IPS-20b (cell line): ENCODE results near the gene PCCA.

Source experiments
- H3K27ac ChIP-seq: one replicate; pipeline ENCODE4 v1.5.1; 2013; ENCODE audit warnings: low read length
- H3K27me3 ChIP-seq: 2 replicates; pipeline ENCODE4 v1.6.1; 2013; ENCODE audit warnings: mild to moderate bottlenecking, low read length, inconsistent platforms; ENCODE audit not compliant: insufficient read depth
- H3K36me3 ChIP-seq: 2 replicates; pipeline ENCODE4 v1.6.1; 2013; ENCODE audit warnings: low read depth, mild to moderate bottlenecking, inconsistent platforms, low read length, moderate library complexity; ENCODE audit not compliant: insufficient read depth
- H3K4me1 ChIP-seq: 2 replicates; pipeline ENCODE4 v1.6.1; 2013; ENCODE audit warnings: mild to moderate bottlenecking, control low read depth, inconsistent platforms, low read length, moderate library complexity; ENCODE audit not compliant: insufficient read depth
- H3K4me3 ChIP-seq: 2 replicates; pipeline ENCODE4 v1.5.1; 2013; ENCODE audit warnings: mild to moderate bottlenecking, low read length, inconsistent platforms
- H3K9ac ChIP-seq: 2 replicates; pipeline ENCODE4 v1.6.1; 2013; ENCODE audit warnings: low read depth, mild to moderate bottlenecking, inconsistent platforms, low read length, moderate library complexity
- H3K9me3 ChIP-seq: 2 replicates; pipeline ENCODE4 v1.6.1; 2013; ENCODE audit warnings: mild to moderate bottlenecking, low read depth, low read length, inconsistent platforms; ENCODE audit not compliant: insufficient read depth

The PCCA gene

DNA sequence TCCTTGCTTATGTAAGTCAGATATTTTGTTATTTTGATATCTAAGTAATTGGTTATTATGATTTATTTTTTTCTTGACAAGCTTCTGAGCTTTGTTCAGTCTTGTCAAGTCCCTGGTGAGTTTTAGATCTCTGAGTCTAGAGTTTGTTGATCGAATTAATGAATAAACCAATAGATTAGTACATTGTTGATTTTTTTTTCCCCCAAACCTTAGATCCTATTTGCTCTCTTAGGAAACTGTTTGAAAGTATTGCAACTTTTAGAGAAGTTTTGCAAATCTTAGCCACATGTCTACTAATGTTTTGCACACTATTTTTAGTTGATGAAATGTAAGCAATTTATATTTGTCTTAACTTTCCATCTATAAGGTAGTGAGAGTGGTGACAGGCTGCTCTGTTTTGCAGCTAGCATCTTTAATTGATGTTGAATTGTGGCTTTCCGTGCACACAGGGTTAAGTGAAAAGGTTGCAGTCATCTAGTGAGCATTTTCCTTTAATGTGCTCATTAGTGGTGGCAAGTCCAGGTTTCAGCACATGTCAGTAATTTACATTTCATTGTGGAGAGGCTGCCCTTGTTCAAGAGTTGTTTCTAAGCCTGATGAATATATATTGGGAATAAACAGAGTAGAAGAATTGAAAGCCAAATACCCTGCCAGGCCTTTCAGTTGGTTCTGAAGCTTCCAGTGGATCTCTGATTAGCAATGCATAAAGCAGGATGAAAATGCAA lies 86.3 kb downstream of the PCCA start:
- peaks cover 7% of the 10 kb centered on the region; the same call in 1 of the 2 replicates for H3K36me3 ChIP-seq
- peaks cover 33% of the 10 kb centered on the region; the same call in 1 of the 2 replicates for H3K4me1 ChIP-seq
- H3K9me3 ChIP-seq, result peaks cover 4% of the 10 kb centered on the region; the same call in 1 of the 2 replicates
- no peak overlapping the region; the same call in 1 of the 2 replicates for H3K9ac ChIP-seq
- H3K4me3 ChIP-seq, result peak overlapping the region; percentile 47
- no peaks in the 10 kb centered on the region for H3K27me3 ChIP-seq
- H3K27ac ChIP-seq, result peak overlapping the region; percentile 79

- Histone ChIP-seq H3K27me3 (no peaks in the 10 kb centered on the region), H3K27ac (peak overlapping the region; percentile 79), H3K4me3 (peak overlapping the region; percentile 47), H3K9ac (peak overlapping the region; percentile 3; the same call in 1 of the 2 replicates), H3K36me3 (peaks cover 7% of the 10 kb centered on the region; the same call in 1 of the 2 replicates), H3K9me3 (peaks cover 4% of the 10 kb centered on the region; the same call in 1 of the 2 replicates), H3K4me1 (peaks cover 33% of the 10 kb centered on the region; the same call in 1 of the 2 replicates)
Measured at GRCh38 chr13:100175803-100176182, 86.9 kb downstream of the PCCA start.

- Histone ChIP-seq H3K27me3 (no peaks in the 10 kb centered on the region), H3K9me3 (peaks cover 4% of the 10 kb centered on the region; the same call in 1 of the 2 replicates), H3K9ac (peak overlapping the region; percentile 0; the same call in 1 of the 2 replicates), H3K27ac (no peak overlapping the region), H3K4me3 (peak overlapping the region; percentile 29; the same call in 1 of the 2 replicates), H3K4me1 (peaks cover 33% of the 10 kb centered on the region; the same call in 1 of the 2 replicates), H3K36me3 (peaks cover 7% of the 10 kb centered on the region; the same call in 1 of the 2 replicates)
Measured at GRCh38 chr13:100176801-100177400, 88.0 kb downstream of the PCCA start.

DNA sequence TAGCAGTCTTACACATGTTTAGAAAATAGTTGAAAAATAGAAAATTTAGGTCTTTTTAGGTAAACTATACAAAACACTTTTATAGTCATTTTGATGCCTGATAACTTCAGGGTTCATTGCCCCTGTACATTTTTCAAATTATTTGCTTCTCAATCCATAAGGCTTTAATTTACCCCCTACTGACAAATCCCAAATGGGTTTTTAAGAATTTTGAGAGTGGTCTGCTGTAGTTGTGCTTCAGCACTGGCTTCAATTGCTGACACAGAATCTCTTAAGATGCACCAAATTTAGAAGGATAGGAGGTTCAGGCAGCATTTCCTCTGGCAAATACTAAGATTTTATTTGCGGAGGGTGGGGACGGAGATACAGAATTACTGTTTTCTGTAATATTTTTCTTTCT lies 89.4 kb downstream of the PCCA start:
- peaks cover 3% of the 10 kb centered on the region; the same call in 1 of the 2 replicates for H3K9me3 ChIP-seq
- peak overlapping the region; percentile 44; the same call in 1 of the 2 replicates for H3K9ac ChIP-seq
- H3K27me3 ChIP-seq, result no peaks in the 10 kb centered on the region
- H3K27ac ChIP-seq, result no peak overlapping the region
- H3K36me3 ChIP-seq, result 0 out of 2 replicates have a peak, but pooled peaks cover 7% of the 10 kb centered on the region
- peaks cover 33% of the 10 kb centered on the region; the same call in 1 of the 2 replicates for H3K4me1 ChIP-seq
- H3K4me3 ChIP-seq, result no peak overlapping the region

GRCh38 chr13:100179276-100179675 lies 90.4 kb downstream of the PCCA start:
- H3K36me3 ChIP-seq, result no peaks in the 10 kb centered on the region
- no peak overlapping the region for H3K27ac ChIP-seq
- H3K9me3 ChIP-seq, result no peaks in the 10 kb centered on the region
- H3K4me1 ChIP-seq, result peaks cover 33% of the 10 kb centered on the region; the same call in 1 of the 2 replicates
- no peak overlapping the region for H3K4me3 ChIP-seq
- no peak overlapping the region for H3K9ac ChIP-seq
- H3K27me3 ChIP-seq, result no peaks in the 10 kb centered on the region

- Histone ChIP-seq H3K27me3 (no peaks in the 10 kb centered on the region), H3K9me3 (no peaks in the 10 kb centered on the region), H3K36me3 (no peaks in the 10 kb centered on the region), H3K9ac (no peak overlapping the region), H3K4me3 (no peak overlapping the region), H3K4me1 (peaks cover 6% of the 10 kb centered on the region; the same call in 1 of the 2 replicates), H3K27ac (no peak overlapping the region)
Measured at GRCh38 chr13:100182900-100183490, 94.1 kb downstream of the PCCA start.

GRCh38 chr13:100184095-100184494 lies 95.2 kb downstream of the PCCA start:
- no peaks in the 10 kb centered on the region for H3K9me3 ChIP-seq
- no peak overlapping the region for H3K27ac ChIP-seq
- H3K36me3 ChIP-seq, result no peaks in the 10 kb centered on the region
- H3K27me3 ChIP-seq, result no peaks in the 10 kb centered on the region
- no peak overlapping the region for H3K4me3 ChIP-seq
- H3K4me1 ChIP-seq, result no peaks in the 10 kb centered on the region
- no peak overlapping the region for H3K9ac ChIP-seq

DNA sequence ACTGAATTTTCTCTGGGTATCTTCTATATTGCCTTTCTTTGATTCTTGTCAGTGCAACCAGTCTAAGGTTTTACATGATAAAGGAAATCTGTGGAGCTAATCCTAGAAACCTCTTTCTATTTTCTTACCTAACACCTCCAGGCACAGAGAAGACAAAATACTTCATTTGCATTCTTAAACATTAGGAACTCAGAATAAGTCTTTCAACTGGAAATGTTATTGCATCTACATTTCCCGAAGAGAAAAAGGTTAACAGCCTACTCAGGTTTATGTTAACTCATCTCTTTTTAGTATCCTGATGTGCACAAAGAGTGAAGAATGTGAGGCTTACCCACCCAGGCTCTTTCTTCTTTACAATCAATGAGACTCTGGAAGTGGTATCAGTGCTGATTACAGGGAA lies 106.7 kb downstream of the PCCA start:
- Histone ChIP-seq H3K36me3 (peaks cover 4% of the 10 kb centered on the region; the same call in 1 of the 2 replicates), H3K4me1 (peaks cover 33% of the 10 kb centered on the region; the same call in 1 of the 2 replicates), H3K27me3 (no peaks in the 10 kb centered on the region), H3K9me3 (no peaks in the 10 kb centered on the region), H3K9ac (peak overlapping the region; percentile 31; the same call in 1 of the 2 replicates), H3K27ac (no peak overlapping the region), H3K4me3 (peak overlapping the region; percentile 40; the same call in 1 of the 2 replicates)

GRCh38 chr13:100196375-100196774 lies 107.5 kb downstream of the PCCA start:
- no peaks in the 10 kb centered on the region for H3K27me3 ChIP-seq
- H3K9ac ChIP-seq, result peak overlapping the region; percentile 44; the same call in 1 of the 2 replicates
- peaks cover 4% of the 10 kb centered on the region; the same call in 1 of the 2 replicates for H3K36me3 ChIP-seq
- H3K9me3 ChIP-seq, result no peaks in the 10 kb centered on the region
- peak overlapping the region; percentile 74 for H3K27ac ChIP-seq
- H3K4me1 ChIP-seq, result peaks cover 33% of the 10 kb centered on the region; the same call in 1 of the 2 replicates
- no peak overlapping the region for H3K4me3 ChIP-seq

- Histone ChIP-seq H3K9me3 (no peaks in the 10 kb centered on the region), H3K4me3 (no peak overlapping the region), H3K9ac (no peak overlapping the region), H3K36me3 (peaks cover 4% of the 10 kb centered on the region; the same call in 1 of the 2 replicates), H3K4me1 (peaks cover 33% of the 10 kb centered on the region; the same call in 1 of the 2 replicates), H3K27me3 (no peaks in the 10 kb centered on the region), H3K27ac (no peak overlapping the region)
Measured at GRCh38 chr13:100197116-100197515, 108.2 kb downstream of the PCCA start.

DNA sequence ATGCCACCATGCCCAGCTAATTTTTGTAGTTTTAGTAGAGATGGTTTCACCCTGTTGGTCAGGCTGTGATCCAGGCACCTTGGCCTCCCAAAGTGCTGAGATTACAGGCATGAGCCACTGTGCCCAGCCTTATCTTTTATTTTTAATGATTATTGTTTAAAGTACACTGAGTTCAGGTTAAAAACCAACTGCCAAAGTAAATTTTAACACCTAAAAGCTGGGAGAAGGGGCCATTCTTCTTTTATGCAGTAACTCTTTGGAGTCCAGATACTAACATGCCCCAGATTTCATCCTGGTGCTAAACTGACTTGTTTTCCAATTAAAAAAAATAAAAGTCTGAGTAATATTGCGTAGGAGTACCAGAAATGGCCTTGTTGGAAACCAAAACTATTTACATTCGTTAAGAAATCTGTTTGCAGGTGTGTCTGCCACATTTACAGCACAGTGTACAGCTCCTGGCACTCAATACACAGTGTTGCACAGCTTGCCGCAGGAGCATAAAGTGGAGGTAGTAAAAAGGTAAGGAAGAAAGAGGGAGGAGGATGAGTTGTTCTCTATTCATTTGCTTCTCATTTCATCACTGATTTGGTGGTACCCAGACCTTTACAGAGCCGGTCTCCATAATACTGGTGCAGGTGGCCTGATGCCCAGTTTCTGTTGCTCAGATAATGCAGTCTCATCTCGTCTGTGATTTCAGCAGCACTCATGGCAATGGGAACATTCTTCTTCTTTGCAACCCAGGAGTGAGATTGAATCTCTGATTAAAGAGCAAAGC lies 108.9 kb downstream of the PCCA start:
- Histone ChIP-seq H3K36me3 (peaks cover 4% of the 10 kb centered on the region; the same call in 1 of the 2 replicates), H3K9ac (no peak overlapping the region; the same call in 1 of the 2 replicates), H3K9me3 (no peaks in the 10 kb centered on the region), H3K4me3 (no peak overlapping the region), H3K27ac (no peak overlapping the region), H3K4me1 (peaks cover 29% of the 10 kb centered on the region; the same call in 1 of the 2 replicates), H3K27me3 (no peaks in the 10 kb centered on the region)
